SK-N-SH (cell line): ENCODE data around the gene BEST3.

Experiments used
- FOXJ3 ChIP-seq: sonication (generic); formaldehyde crosslinking; IDR thresholded peaks from 2 replicates; pipeline ENCODE4 v1.5.1; 2020; ENCODE audit warnings: mild to moderate bottlenecking, missing genetic modification reagents
- MXI1 ChIP-seq: IDR thresholded peaks from 2 replicates; pipeline ENCODE4 v1.6.1; 2012; ENCODE audit warnings: mild to moderate bottlenecking, low read depth, low read length, improper control_type of control experiment
- RAD21 ChIP-seq: IDR thresholded peaks from 2 replicates; pipeline ENCODE4 v1.6.1; 2012; ENCODE audit warnings: mild to moderate bottlenecking, low read length
- TCF12 ChIP-seq: IDR thresholded peaks from 2 replicates; pipeline ENCODE4 v1.4.0; 2012
- YY1 ChIP-seq: IDR thresholded peaks from 2 replicates; pipeline ENCODE4 v1.4.0; 2012; ENCODE audit warnings: low read depth, mild to moderate bottlenecking
- TF ChIP-seq, protein P1 (sequence below): IDR thresholded peaks from 2 replicates; pipeline ENCODE4 v1.4.0; 2012; ENCODE audit warnings: low read depth, borderline replicate concordance
- TF ChIP-seq, protein P2 (sequence below): fragments of 200-600 bp; sonication (generic); IDR thresholded peaks from 2 replicates; pipeline ENCODE4 v1.6.1; 2017; ENCODE audit warnings: antibody characterized with exemption, mild to moderate bottlenecking, moderate library complexity
- TF ChIP-seq, protein P3 (sequence below): IDR thresholded peaks from 2 replicates; pipeline ENCODE4 v1.6.1; 2012; ENCODE audit warnings: mild to moderate bottlenecking, low read depth, low read length, moderate library complexity

DNA sequence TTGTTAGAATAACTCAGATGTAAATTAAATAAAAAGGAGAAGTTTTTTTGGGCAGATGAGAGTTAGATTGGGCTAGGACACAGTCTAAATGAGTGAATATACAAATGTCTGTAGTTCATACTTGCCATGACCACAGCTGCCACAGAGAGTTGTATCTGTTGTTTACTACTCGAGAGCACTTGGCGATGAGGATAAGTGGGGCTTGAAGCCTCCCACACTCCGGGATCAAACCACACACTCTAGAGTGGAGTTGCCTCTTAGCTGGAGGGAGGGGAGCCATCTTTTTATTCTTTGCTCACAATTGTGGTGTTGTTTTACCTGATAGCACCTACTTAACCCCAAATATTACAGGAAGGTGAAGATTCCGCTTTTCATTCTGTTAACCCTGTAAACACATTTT, 27.5 kb downstream of the BEST3 start:
- TF ChIP-seq, protein P1, sequence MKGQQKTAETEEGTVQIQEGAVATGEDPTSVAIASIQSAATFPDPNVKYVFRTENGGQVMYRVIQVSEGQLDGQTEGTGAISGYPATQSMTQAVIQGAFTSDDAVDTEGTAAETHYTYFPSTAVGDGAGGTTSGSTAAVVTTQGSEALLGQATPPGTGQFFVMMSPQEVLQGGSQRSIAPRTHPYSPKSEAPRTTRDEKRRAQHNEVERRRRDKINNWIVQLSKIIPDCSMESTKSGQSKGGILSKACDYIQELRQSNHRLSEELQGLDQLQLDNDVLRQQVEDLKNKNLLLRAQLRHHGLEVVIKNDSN: no peak
- TF ChIP-seq, protein P2, sequence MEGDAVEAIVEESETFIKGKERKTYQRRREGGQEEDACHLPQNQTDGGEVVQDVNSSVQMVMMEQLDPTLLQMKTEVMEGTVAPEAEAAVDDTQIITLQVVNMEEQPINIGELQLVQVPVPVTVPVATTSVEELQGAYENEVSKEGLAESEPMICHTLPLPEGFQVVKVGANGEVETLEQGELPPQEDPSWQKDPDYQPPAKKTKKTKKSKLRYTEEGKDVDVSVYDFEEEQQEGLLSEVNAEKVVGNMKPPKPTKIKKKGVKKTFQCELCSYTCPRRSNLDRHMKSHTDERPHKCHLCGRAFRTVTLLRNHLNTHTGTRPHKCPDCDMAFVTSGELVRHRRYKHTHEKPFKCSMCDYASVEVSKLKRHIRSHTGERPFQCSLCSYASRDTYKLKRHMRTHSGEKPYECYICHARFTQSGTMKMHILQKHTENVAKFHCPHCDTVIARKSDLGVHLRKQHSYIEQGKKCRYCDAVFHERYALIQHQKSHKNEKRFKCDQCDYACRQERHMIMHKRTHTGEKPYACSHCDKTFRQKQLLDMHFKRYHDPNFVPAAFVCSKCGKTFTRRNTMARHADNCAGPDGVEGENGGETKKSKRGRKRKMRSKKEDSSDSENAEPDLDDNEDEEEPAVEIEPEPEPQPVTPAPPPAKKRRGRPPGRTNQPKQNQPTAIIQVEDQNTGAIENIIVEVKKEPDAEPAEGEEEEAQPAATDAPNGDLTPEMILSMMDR: no peak
- no peak for TF ChIP-seq TCF12
- TF ChIP-seq RAD21: no peak
- TF ChIP-seq, protein P3, sequence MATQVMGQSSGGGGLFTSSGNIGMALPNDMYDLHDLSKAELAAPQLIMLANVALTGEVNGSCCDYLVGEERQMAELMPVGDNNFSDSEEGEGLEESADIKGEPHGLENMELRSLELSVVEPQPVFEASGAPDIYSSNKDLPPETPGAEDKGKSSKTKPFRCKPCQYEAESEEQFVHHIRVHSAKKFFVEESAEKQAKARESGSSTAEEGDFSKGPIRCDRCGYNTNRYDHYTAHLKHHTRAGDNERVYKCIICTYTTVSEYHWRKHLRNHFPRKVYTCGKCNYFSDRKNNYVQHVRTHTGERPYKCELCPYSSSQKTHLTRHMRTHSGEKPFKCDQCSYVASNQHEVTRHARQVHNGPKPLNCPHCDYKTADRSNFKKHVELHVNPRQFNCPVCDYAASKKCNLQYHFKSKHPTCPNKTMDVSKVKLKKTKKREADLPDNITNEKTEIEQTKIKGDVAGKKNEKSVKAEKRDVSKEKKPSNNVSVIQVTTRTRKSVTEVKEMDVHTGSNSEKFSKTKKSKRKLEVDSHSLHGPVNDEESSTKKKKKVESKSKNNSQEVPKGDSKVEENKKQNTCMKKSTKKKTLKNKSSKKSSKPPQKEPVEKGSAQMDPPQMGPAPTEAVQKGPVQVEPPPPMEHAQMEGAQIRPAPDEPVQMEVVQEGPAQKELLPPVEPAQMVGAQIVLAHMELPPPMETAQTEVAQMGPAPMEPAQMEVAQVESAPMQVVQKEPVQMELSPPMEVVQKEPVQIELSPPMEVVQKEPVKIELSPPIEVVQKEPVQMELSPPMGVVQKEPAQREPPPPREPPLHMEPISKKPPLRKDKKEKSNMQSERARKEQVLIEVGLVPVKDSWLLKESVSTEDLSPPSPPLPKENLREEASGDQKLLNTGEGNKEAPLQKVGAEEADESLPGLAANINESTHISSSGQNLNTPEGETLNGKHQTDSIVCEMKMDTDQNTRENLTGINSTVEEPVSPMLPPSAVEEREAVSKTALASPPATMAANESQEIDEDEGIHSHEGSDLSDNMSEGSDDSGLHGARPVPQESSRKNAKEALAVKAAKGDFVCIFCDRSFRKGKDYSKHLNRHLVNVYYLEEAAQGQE: no peak
- TF ChIP-seq FOXJ3: no peak
- no peak for TF ChIP-seq MXI1
- no peak for TF ChIP-seq YY1
